T-cell (primary cell): Measurements from ENCODE around the gene LGALS7. TPM values are rescaled to one million over a fixed set of nuclear protein-coding genes. Genes with fewer than 3 reads are reported as not detected.

Experiments used
- ATAC-seq, 4 experiments: fragments of 200-7000 bp in 3 of 4; fragments of 150-1000 bp in 1 of 4; cut with Tn5 transposase; replicated peaks in 1 of 4; 1 replicate in 3 of 4; 2 replicates in 1 of 4; pipeline ENCODE4 v1.10.0; 2021; ENCODE audit warnings: moderate library complexity in 3 of 4, mild to moderate bottlenecking in 2 of 4, moderate number of reproducible peaks in 1 of 4
- CTCF ChIA-PET, 2 donors: fragments of 300-600 bp; sonication (Branson Sonifier 250); formaldehyde crosslinking; loops; one replicate each; lab custom pipeline; 2022; ENCODE audit warnings: antibody characterized with exemption in 2 of 2; lab: Charles Lee
- POLR2A ChIA-PET, 2 donors: fragments of 300-600 bp; sonication (Branson Sonifier 250); formaldehyde crosslinking; loops; one replicate each; lab custom pipeline; 2022; ENCODE audit warnings: antibody characterized with exemption in 2 of 2; lab: Charles Lee
- DNase-seq, 35 experiments: peaks; one replicate each; pipeline versions ENCODE4 v3.0.0 to v3.0.0-alpha.2; 2013 to 2023
- H3K27ac ChIP-seq: one replicate; pipeline ENCODE4 v1.5.1; 2013; ENCODE audit warnings: low read length
- H3K27me3 ChIP-seq, 2 experiments: replicated peaks in 1 of 2; 1 replicate in 1 of 2; 2 replicates in 1 of 2; pipeline versions ENCODE4 v1.6.1 to v1.7.0; 2013; ENCODE audit warnings: low read length in 1 of 2, mixed read lengths in 1 of 2; ENCODE audit not compliant: control insufficient read depth in 2 of 2, insufficient read depth in 2 of 2; ENCODE audit errors: extremely low read depth in 1 of 2
- H3K36me3 ChIP-seq, 2 donors: 1 replicate in 1 of 2; 2 replicates in 1 of 2; pipeline versions ENCODE4 v1.6.1 to v1.7.0; 2013; ENCODE audit warnings: low read length in 1 of 2; ENCODE audit not compliant: control insufficient read depth in 2 of 2, insufficient read depth in 1 of 2; ENCODE audit errors: extremely low read depth in 1 of 2
- H3K4me1 ChIP-seq, 2 experiments: 1 replicate in 1 of 2; 2 replicates in 1 of 2; pipeline versions ENCODE4 v1.6.1 to v1.7.0; 2013; ENCODE audit warnings: low read length in 2 of 2, mixed read lengths in 1 of 2; ENCODE audit not compliant: insufficient read depth in 2 of 2, control insufficient read depth in 1 of 2; ENCODE audit errors: extremely low read depth in 1 of 2
- H3K4me3 ChIP-seq, 2 donors: 1 replicate in 1 of 2; 2 replicates in 1 of 2; pipeline versions ENCODE4 v1.5.1 to v1.7.0; 2013; ENCODE audit warnings: mild to moderate bottlenecking in 2 of 2, low read length in 1 of 2, moderate library complexity in 1 of 2; ENCODE audit not compliant: control insufficient read depth in 1 of 2; ENCODE audit errors: extremely low read depth in 1 of 2
- H3K9me3 ChIP-seq: 2 replicates; pipeline ENCODE4 v1.7.0; 2013
- H3K27ac Mint-ChIP-seq, 2 donors: one replicate each; pipeline ENCODE4 v1.8.0; 2020 to 2021; ENCODE audit warnings: mild to moderate bottlenecking in 2 of 2, mixed read lengths in 2 of 2
- H3K27me3 Mint-ChIP-seq, 2 donors: one replicate each; pipeline ENCODE4 v1.8.0; 2021 to 2022; ENCODE audit warnings: mixed read lengths in 2 of 2
- H3K36me3 Mint-ChIP-seq: one replicate; pipeline ENCODE4 v1.8.0; 2021; ENCODE audit warnings: mixed read lengths
- H3K4me1 Mint-ChIP-seq, 3 donors: one replicate each; pipeline ENCODE4 v1.8.0; 2020 to 2022; ENCODE audit warnings: mixed read lengths in 3 of 3, mild to moderate bottlenecking in 1 of 3
- H3K4me3 Mint-ChIP-seq, 3 donors: one replicate each; pipeline ENCODE4 v1.8.0; 2020 to 2022; ENCODE audit warnings: mild to moderate bottlenecking in 3 of 3, mixed read lengths in 3 of 3, moderate library complexity in 3 of 3
- H3K9me3 Mint-ChIP-seq, 3 donors: one replicate each; pipeline ENCODE4 v1.8.0; 2020 to 2022; ENCODE audit warnings: mixed read lengths in 3 of 3
- WGBS: methylation state at CpG from one replicate; pipeline ENCODE4 v1.1.5; 2013; ENCODE audit warnings: missing lambda C conversion rate; ENCODE audit not compliant: insufficient coverage; 5-methylcytosine and 5-hydroxymethylcytosine counted together
- total RNA-seq, 35 experiments: library from RNA in 6 of 35; stranded (reverse) in 6 of 35; fragments of 120-200 nt in 1 of 35; gene quantifications; one replicate each; pipeline versions ENCODE4 v1.2.1 to v1.2.4 and lab custom pipeline; 2013 to 2026

LGALS7 gene
- total RNA-seq, 5 donors from 2014 or later (not counting 1 experiment from before 2014, with no cell fraction given) = not detected

DNA sequence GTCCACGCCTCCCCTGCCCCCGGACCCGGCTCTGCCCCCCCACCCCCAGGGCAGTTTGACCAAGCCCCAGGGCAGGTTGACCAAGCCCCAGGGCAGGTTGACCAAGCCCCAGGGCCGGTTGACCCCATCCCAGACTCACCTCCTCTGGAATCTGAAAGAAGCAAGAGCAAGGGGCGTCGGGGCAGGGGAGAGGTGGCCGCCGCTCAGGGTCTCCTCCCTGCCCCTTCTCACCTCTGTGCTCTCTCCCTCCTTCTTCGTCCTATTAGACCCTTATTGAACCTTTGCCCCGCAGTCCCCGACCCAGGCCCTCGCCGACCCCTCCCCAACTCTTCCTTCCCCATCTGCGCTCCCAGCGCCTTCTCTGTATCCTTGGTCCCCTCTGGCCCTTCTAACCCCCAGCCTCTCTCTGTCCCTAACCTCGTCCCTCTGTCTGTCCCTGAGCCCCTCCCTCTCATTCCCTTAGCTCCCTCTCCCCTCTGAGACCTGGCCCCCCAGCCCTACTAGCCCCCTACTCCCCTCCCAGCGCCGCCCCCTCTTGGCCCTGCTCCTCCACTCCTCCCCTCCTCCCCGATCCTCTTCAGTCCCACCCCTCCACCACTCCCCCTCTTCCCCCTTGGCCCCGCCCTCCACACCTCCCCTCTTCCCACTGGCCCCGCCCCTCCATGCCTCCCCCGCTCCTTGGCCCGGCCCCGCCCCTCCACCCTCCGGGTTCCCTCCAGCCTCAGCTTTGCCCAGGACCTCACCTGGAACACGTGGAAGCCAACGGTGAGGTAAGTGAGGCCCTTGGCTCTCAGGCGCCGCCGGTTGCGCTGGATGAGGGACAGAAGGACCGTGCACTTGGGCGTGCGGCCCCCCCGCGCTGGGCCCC is 36.7 kb downstream of the LGALS7 start:
- ChIA-PET POLR2A (no interaction called here), CTCF (no interaction called here)
- peak overlapping the region; percentile 49 to 59 (median 57) for H3K4me3 Mint-ChIP-seq
- H3K4me1 Mint-ChIP-seq = peaks cover 42 to 57% (median 51%) of the 10 kb centered on the region in 3 donors
- no peaks in the 10 kb centered on the region for H3K9me3 ChIP-seq
- no peaks in the 10 kb centered on the region for H3K36me3 Mint-ChIP-seq
- 11% methylated on average over 18 of the region's 36 CpGs for WGBS
- peaks cover 11 to 71% of the 10 kb centered on the region in 2 experiments for H3K4me1 ChIP-seq
- peak in 3 of 4 experiments; percentile 21 to 43 (median 22) for ATAC-seq
- H3K27ac Mint-ChIP-seq = no peak overlapping the region
- DNase-seq = peak in 31 of 35 experiments; percentile 12 to 71 (median 49)
- no peaks in the 10 kb centered on the region for H3K9me3 Mint-ChIP-seq
- no peaks in the 10 kb centered on the region for H3K27me3 Mint-ChIP-seq
- no peaks in the 10 kb centered on the region for H3K36me3 ChIP-seq
- H3K4me3 ChIP-seq = peak overlapping the region in 1 of 2 donors; percentile 34
- peaks cover 0 to 5% of the 10 kb centered on the region in 2 experiments for H3K27me3 ChIP-seq
- peak overlapping the region; percentile 34 for H3K27ac ChIP-seq

DNA sequence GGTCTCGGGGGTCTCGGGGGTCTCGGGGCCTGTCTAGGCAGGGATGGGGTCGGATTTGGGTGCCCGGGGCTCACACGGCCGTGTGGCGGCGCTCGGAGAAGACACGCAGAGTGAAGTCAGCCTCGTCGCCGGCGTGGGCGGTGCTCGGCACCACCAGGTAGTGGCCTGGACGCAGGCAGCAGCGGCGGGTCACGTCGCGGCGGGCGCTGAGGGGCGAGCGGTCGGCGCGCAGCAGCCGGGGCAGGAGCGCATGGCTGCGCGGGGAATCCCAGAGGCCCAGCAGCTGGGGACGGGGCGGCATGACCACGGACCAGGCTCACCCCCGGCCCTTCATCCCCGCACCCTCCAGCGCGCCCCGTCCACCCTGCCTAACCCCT is 37.3 kb downstream of the LGALS7 start:
- no peaks in the 10 kb centered on the region for H3K9me3 Mint-ChIP-seq
- H3K36me3 Mint-ChIP-seq = no peaks in the 10 kb centered on the region
- Histone ChIP-seq H3K27me3 (peaks cover 0 to 5% of the 10 kb centered on the region in 2 experiments), H3K27ac (peak overlapping the region; percentile 34), H3K36me3 (no peaks in the 10 kb centered on the region), H3K4me3 (peak overlapping the region; percentile 23 to 34), H3K4me1 (peaks cover 11 to 72% of the 10 kb centered on the region in 2 experiments), H3K9me3 (no peaks in the 10 kb centered on the region)
- WGBS = under 1% methylated on average over 33 of the region's 42 CpGs
- H3K27me3 Mint-ChIP-seq = no peaks in the 10 kb centered on the region
- DNase-seq (peak in 33 of 35 experiments; percentile 29 to 83 (median 51)), ATAC-seq (peak; percentile 37 to 50 (median 41))
- H3K4me3 Mint-ChIP-seq = peak overlapping the region; percentile 46 to 59 (median 50)
- CTCF ChIA-PET = no interaction called here
- peak overlapping the region in 1 of 2 donors; percentile 11 for H3K27ac Mint-ChIP-seq
- POLR2A ChIA-PET = no interaction called here
- peaks cover 42 to 57% (median 51%) of the 10 kb centered on the region in 3 donors for H3K4me1 Mint-ChIP-seq

DNA sequence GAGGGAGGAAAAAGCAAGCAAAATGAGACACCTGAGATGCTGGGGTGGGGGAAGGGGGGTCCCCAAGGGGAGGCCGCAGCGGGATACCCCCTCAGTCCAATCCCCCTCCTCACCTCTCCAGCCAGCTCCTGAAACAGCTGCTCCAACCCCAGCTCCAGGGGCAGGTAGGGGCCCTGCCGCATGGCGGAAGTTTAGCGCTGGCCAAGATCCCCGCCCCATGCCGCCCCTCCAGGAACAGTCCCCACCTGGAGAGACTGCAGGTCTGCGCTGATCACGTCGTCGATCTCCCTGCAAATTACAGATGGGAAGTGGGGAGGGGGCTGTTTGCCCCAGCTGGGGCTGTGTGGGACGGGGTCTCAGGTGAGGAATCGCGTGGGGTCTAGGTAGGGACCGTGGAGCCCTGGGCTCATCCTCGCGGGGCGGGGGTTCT is 38.0 kb downstream of the LGALS7 start:
- H3K4me3 Mint-ChIP-seq = peak overlapping the region; percentile 59 to 65 (median 61)
- POLR2A ChIA-PET = no interaction called here
- Histone ChIP-seq H3K27ac (peak overlapping the region; percentile 71), H3K27me3 (peaks cover 0 to 5% of the 10 kb centered on the region in 2 experiments), H3K9me3 (no peaks in the 10 kb centered on the region), H3K36me3 (no peaks in the 10 kb centered on the region), H3K4me1 (peaks cover 11 to 71% of the 10 kb centered on the region in 2 experiments), H3K4me3 (peak overlapping the region in 1 of 2 donors; percentile 51)
- ATAC-seq (peak; percentile 13 to 28 (median 20)), DNase-seq (peak in 21 of 35 experiments; percentile 14 to 60 (median 31))
- no CpG with 5 or more reads among the region's 18 CpGs for WGBS
- H3K27ac Mint-ChIP-seq = peak overlapping the region; percentile 88 to 90
- no peaks in the 10 kb centered on the region for H3K27me3 Mint-ChIP-seq
- peaks cover 2% of the 10 kb centered on the region for H3K36me3 Mint-ChIP-seq
- no peaks in the 10 kb centered on the region for H3K9me3 Mint-ChIP-seq
- CTCF ChIA-PET = interaction anchor here in 1 of 2 donors (2.8 kb wide), 1 partner anchor 195 kb away, joined by 9 read pairs; the partner anchor contains the start of genes MRPS12 and SARS2
- H3K4me1 Mint-ChIP-seq = peaks cover 43 to 59% (median 53%) of the 10 kb centered on the region in 3 donors

DNA sequence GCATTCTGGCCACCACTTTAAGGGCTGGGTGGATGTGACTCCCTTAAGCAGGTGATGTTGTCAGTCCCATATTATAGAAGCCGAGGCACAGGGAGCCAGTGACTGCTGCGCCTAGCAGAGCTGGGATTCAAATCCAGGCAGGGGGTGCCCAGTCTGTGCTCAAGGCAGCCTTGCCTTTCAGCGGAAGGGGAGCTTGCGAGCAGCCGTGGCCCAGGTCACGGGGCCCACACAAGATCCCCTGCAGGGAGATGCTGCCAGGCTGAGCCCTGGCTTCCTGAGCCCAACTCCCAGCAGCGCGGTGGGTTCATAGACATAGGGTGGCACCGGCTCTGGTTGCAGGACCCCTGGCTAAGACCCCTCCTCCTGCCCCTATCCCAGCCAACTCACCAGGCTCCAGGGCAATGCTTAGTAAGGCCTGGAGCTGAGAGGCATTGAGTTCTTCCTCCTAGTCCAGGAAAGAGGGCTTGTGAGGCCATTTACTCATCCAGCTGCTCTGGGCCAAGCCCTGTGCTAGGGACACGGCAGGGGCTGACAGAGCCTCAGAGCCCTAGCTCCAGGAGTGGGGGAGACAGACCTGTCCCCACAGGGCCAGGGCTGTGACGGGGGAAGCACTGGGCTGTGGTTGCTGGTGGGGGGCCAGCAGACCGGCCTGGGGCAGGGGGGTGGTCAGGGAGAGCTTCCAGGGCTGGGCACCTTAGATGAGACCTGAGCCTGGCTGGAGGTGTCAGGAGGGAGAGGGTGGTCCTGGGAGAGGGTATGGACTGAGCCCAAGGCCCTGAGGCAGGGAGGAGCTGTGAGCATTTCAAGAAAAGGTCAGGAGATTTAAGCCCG is 38.7 kb downstream of the LGALS7 start:
- peak overlapping the region; percentile 59 to 65 (median 61) for H3K4me3 Mint-ChIP-seq
- peaks cover 0 to 5% of the 10 kb centered on the region in 2 experiments for H3K27me3 ChIP-seq
- WGBS = 21% methylated on average over 8 of the region's 13 CpGs
- H3K27me3 Mint-ChIP-seq = no peaks in the 10 kb centered on the region
- H3K27ac Mint-ChIP-seq = peak overlapping the region; percentile 88 to 90
- ChIA-PET CTCF (interaction anchor here in 1 of 2 donors (2.8 kb wide), 1 partner anchor 196 kb away, joined by 9 read pairs; the partner anchor contains the start of genes MRPS12 and SARS2), POLR2A (no interaction called here)
- peak; percentile 14 to 52 (median 46) for ATAC-seq
- peaks cover 3% of the 10 kb centered on the region for H3K36me3 Mint-ChIP-seq
- no peaks in the 10 kb centered on the region for H3K9me3 ChIP-seq
- peak in 19 of 35 experiments; percentile 13 to 71 (median 33) for DNase-seq
- H3K36me3 ChIP-seq = no peaks in the 10 kb centered on the region
- peak overlapping the region in 1 of 2 donors; percentile 51 for H3K4me3 ChIP-seq
- no peaks in the 10 kb centered on the region for H3K9me3 Mint-ChIP-seq
- H3K27ac ChIP-seq = peak overlapping the region; percentile 71
- peaks cover 11 to 68% of the 10 kb centered on the region in 2 experiments for H3K4me1 ChIP-seq
- peaks cover 44 to 65% (median 54%) of the 10 kb centered on the region in 3 donors for H3K4me1 Mint-ChIP-seq

DNA sequence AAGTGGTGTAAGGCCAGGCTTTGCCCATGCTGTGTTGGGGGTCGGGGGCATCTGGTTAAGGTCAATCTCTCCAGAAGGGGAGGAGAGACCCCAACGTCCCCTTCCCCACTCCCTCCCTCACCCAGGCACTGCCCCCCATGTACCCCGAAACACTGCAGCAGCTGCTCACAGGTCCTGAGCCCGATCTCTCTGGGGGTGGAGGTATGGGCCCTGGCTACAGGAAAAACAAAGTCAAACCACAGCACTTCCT is 39.2 kb downstream of the LGALS7 start:
- WGBS = no CpG with 5 or more reads among the region's 4 CpGs
- peaks cover 0 to 5% of the 10 kb centered on the region in 2 experiments for H3K27me3 ChIP-seq
- H3K4me1 ChIP-seq = peaks cover 11 to 65% of the 10 kb centered on the region in 2 experiments
- H3K9me3 Mint-ChIP-seq = no peaks in the 10 kb centered on the region
- no peaks in the 10 kb centered on the region for H3K36me3 ChIP-seq
- peak overlapping the region in 1 of 2 donors; percentile 51 for H3K4me3 ChIP-seq
- no peaks in the 10 kb centered on the region for H3K9me3 ChIP-seq
- ATAC-seq (peak in 1 of 4 experiments; percentile 11), DNase-seq (no peak)
- ChIA-PET CTCF (interaction anchor here in 1 of 2 donors (2.8 kb wide), 1 partner anchor 196 kb away, joined by 9 read pairs; the partner anchor contains the start of genes MRPS12 and SARS2), POLR2A (no interaction called here)
- H3K27ac ChIP-seq = peak overlapping the region; percentile 71
- H3K27ac Mint-ChIP-seq = peak overlapping the region; percentile 88 to 90
- no peaks in the 10 kb centered on the region for H3K27me3 Mint-ChIP-seq
- peaks cover 43 to 62% (median 51%) of the 10 kb centered on the region in 3 donors for H3K4me1 Mint-ChIP-seq
- H3K4me3 Mint-ChIP-seq = peak overlapping the region; percentile 59 to 65 (median 61)
- H3K36me3 Mint-ChIP-seq = peaks cover 6% of the 10 kb centered on the region
